ENCODE results near the gene GATB.

DNA sequence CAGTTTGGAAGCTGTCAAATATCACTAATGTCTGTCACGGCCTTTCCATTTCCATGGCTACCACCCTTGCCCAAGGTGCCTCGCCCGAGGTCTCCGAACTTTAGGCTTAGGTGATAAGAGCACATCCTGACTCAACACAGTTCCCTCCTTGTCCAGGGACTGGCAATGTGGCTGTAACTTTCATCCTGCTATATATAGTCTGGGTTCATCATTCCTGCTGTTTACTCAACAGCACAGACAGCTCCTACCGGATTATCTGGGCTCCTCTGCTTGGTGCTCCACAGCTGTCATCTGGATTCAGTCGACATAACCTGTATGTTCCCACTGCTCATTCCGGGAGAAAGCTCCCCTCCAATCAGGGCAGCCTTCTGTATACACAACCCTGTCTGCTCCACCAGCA lies 51.2 kb downstream of the GATB start:
- TF ChIP-seq, protein P1, sequence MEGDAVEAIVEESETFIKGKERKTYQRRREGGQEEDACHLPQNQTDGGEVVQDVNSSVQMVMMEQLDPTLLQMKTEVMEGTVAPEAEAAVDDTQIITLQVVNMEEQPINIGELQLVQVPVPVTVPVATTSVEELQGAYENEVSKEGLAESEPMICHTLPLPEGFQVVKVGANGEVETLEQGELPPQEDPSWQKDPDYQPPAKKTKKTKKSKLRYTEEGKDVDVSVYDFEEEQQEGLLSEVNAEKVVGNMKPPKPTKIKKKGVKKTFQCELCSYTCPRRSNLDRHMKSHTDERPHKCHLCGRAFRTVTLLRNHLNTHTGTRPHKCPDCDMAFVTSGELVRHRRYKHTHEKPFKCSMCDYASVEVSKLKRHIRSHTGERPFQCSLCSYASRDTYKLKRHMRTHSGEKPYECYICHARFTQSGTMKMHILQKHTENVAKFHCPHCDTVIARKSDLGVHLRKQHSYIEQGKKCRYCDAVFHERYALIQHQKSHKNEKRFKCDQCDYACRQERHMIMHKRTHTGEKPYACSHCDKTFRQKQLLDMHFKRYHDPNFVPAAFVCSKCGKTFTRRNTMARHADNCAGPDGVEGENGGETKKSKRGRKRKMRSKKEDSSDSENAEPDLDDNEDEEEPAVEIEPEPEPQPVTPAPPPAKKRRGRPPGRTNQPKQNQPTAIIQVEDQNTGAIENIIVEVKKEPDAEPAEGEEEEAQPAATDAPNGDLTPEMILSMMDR (conservative IDR thresholded peaks at IDR 0.05 in 1 of 2, IDR thresholded peaks at IDR 0.05 in 1 of 2; ENCODE audit: low read depth in 1 of 2, low read length in 2 of 2) = no peak
- TF ChIP-seq EZH2 (IDR thresholded peaks at IDR 0.05; ENCODE audit: low read length, missing control alignments) = no peak

Data from fibroblast of lung (primary cell).